A549 (cell line): Measurements from ENCODE around the gene INPP5J. TPM values are rescaled to one million over a fixed set of nuclear protein-coding genes. Genes with fewer than 3 reads are reported as not detected.

Experiments
- ATAC-seq, 2 experiments: fragments of 200-7000 bp in 1 of 2; fragments of >200 bp in 1 of 2; cut with Nextera tagmentation in 1 of 2; cut with Tn5 transposase in 1 of 2; 3 replicates each; pipeline versions ENCODE4 v1.8.0 to v1.9.1; 2018 to 2020; ENCODE audit warnings: mild to moderate bottlenecking in 1 of 2, moderate library complexity in 1 of 2
- CTCF ChIA-PET: fragments of 300-600 bp; sonication (Branson Sonifier 250); formaldehyde crosslinking; extraction: SDS; loops from one replicate; lab custom pipeline; 2021; ENCODE audit warnings: antibody characterized with exemption, inconsistent platforms; lab: Yijun Ruan, JAX
- POLR2A ChIA-PET: fragments of 350-600 bp; formaldehyde crosslinking; extraction: SDS; loops from one replicate; lab custom pipeline; 2021; ENCODE audit warnings: antibody characterized with exemption, inconsistent platforms; lab: Yijun Ruan, JAX
- DNase-seq, 2 experiments: peaks; one replicate each; pipeline versions ENCODE4 v3.0.0 to v3.0.0-alpha.2; 2011 to 2016; ENCODE audit warnings: low read depth in 1 of 2, low spot score in 1 of 2
- FAIRE-seq: peaks from 2 replicates; lab custom pipeline; 2011; peaks lifted over from hg19 to GRCh38; lab: Jason Lieb, UNC
- H3K27ac ChIP-seq, 2 experiments: fragments of >200 bp; sonication (Bioruptor Twin); formaldehyde crosslinking; 3 replicates each; pipeline ENCODE4 v1.5.1; 2016 to 2017
- H3K4me1 ChIP-seq: fragments of >200 bp; sonication (Bioruptor Twin); formaldehyde crosslinking; 3 replicates; pipeline ENCODE4 v1.6.1; 2016
- H3K4me2 ChIP-seq: fragments of >200 bp; sonication (Bioruptor Twin); formaldehyde crosslinking; 3 replicates; pipeline ENCODE4 v1.6.1; 2016
- H3K4me3 ChIP-seq: fragments of >200 bp; sonication (Bioruptor Twin); formaldehyde crosslinking; 3 replicates; pipeline ENCODE4 v1.5.1; 2016
- H3K9me3 ChIP-seq: fragments of >200 bp; sonication (Bioruptor Twin); formaldehyde crosslinking; 3 replicates; pipeline ENCODE4 v1.6.1; 2016
- BHLHE40 ChIP-seq: IDR thresholded peaks from 2 replicates; pipeline ENCODE4 v1.6.1; 2012; ENCODE audit warnings: low read depth, low read length, inconsistent platforms
- CBX8 ChIP-seq: fragments of 200-600 bp; sonication (generic); IDR thresholded peaks from 2 replicates; pipeline ENCODE4 v1.6.1; 2016
- CEBPB ChIP-seq, 2 experiments: fragments of >200 bp in 1 of 2; sonication (Bioruptor Twin) in 1 of 2; formaldehyde crosslinking in 1 of 2; IDR thresholded peaks; 2 replicates each; pipeline ENCODE4 v1.6.1; 2012 to 2016
- CHD4 ChIP-seq: fragments of 200-600 bp; sonication (generic); IDR thresholded peaks from 2 replicates; pipeline ENCODE4 v1.6.1; 2016; ENCODE audit warnings: antibody characterized with exemption, mild to moderate bottlenecking, borderline replicate concordance
- EHF ChIP-seq: fragments of 250-450 bp; sonication (Bioruptor Pico); IDR thresholded peaks from 2 replicates; pipeline ENCODE4 v1.5.0; 2020; ENCODE audit warnings: mild to moderate bottlenecking
- ELK1 ChIP-seq: fragments of 150-350 bp; IDR thresholded peaks from 2 replicates; pipeline ENCODE4 v1.6.1; 2014; ENCODE audit warnings: low read depth, mild to moderate bottlenecking, low read length
- EP300 ChIP-seq, 2 experiments: fragments of >200 bp; sonication (Bioruptor Twin); formaldehyde crosslinking; IDR thresholded peaks; 2 replicates in 1 of 2; 3 replicates in 1 of 2; pipeline ENCODE4 v1.6.1; 2016 to 2017
- FOXS1 ChIP-seq: fragments of 250-450 bp; sonication (Bioruptor Pico); IDR thresholded peaks from 2 replicates; pipeline ENCODE4 v1.5.0; 2020; ENCODE audit warnings: mild to moderate bottlenecking, moderate library complexity
- GATA3 ChIP-seq: IDR thresholded peaks from 2 replicates; pipeline ENCODE4 v1.6.1; 2012; ENCODE audit warnings: borderline replicate concordance
- HDAC2 ChIP-seq: fragments of 200-600 bp; sonication (generic); IDR thresholded peaks from 2 replicates; pipeline ENCODE4 v1.6.1; 2016
- HES2 ChIP-seq: fragments of >200 bp; sonication (Bioruptor Twin); formaldehyde crosslinking; IDR thresholded peaks from 2 replicates; pipeline ENCODE4 v1.6.1; 2016
- HOXA7 ChIP-seq: fragments of 250-450 bp; sonication (Bioruptor Pico); IDR thresholded peaks from 2 replicates; pipeline ENCODE4 v1.5.0; 2020; ENCODE audit warnings: mild to moderate bottlenecking, moderate library complexity
- KDM1A ChIP-seq: fragments of 200-600 bp; sonication (generic); IDR thresholded peaks from 2 replicates; pipeline ENCODE4 v1.6.1; 2016; ENCODE audit warnings: low read depth, mild to moderate bottlenecking
- KDM5A ChIP-seq: fragments of 200-600 bp; sonication (generic); IDR thresholded peaks from 2 replicates; pipeline ENCODE4 v1.6.1; 2016; ENCODE audit warnings: antibody characterized with exemption, mild to moderate bottlenecking
- MAZ ChIP-seq: fragments of 150-350 bp; IDR thresholded peaks from 2 replicates; pipeline ENCODE4 v1.6.1; 2014; ENCODE audit warnings: antibody characterized with exemption, low read depth, low read length, borderline replicate concordance
- NFE2L2 ChIP-seq: fragments of 150-350 bp; conservative IDR thresholded peaks from 2 replicates; pipeline ENCODE4 v1.6.1; 2014; ENCODE audit warnings: low read length
- RARB ChIP-seq: fragments of 250-450 bp; sonication (Bioruptor Pico); IDR thresholded peaks from 2 replicates; pipeline ENCODE4 v1.8.0; 2021; ENCODE audit warnings: mild to moderate bottlenecking, moderate library complexity
- REST ChIP-seq: fragments of 200-600 bp; sonication (generic); IDR thresholded peaks from 2 replicates; pipeline ENCODE4 v1.6.1; 2016; ENCODE audit warnings: antibody characterized with exemption, mild to moderate bottlenecking, moderate library complexity
- TFCP2L1 ChIP-seq: fragments of 250-450 bp; sonication (Bioruptor Pico); IDR thresholded peaks from 2 replicates; pipeline ENCODE4 v1.5.0; 2021; ENCODE audit warnings: mild to moderate bottlenecking
- ZSCAN20 ChIP-seq: fragments of 250-450 bp; sonication (Bioruptor Pico); IDR thresholded peaks from 2 replicates; pipeline ENCODE4 v1.8.0; 2022; ENCODE audit warnings: mild to moderate bottlenecking, moderate library complexity
- WGBS: methylation state at CpG from one replicate; pipeline ENCODE4 v1.1.6; 2017; ENCODE audit errors: missing lambda C conversion rate; 5-methylcytosine and 5-hydroxymethylcytosine counted together
- polyA plus RNA-seq, 4 experiments: library from polyadenylated mRNA; depleted of rRNA in 3 of 4; stranded (reverse); fragments of >200 nt; fragmentation: RNase III in 1 of 4; extraction: RNeasy Plus Mini Kit Qiagen cat#74134 plus additional on column Dnase treatment in 1 of 4; gene quantifications; 2 replicates in 3 of 4; 3 replicates in 1 of 4; pipeline ENCODE4 v1.2.3, GENCODE V29; 2011 to 2017

Gene INPP5J
- polyA plus RNA-seq, 2 of the 4 experiments (the other 2 are of a cell fraction) = 0.70 to 1.5 TPM

- no peak for TF ChIP-seq REST
Measured at GRCh38 chr22:31087744-31088215, 35.0 kb upstream of the INPP5J start (continued).

- no peak for TF ChIP-seq MAZ
- no peak for TF ChIP-seq CHD4
- no peak for TF ChIP-seq EHF (CRISPR knock-in tag)
- TF ChIP-seq TFCP2L1 (CRISPR knock-in tag) = no peak
- no peak for TF ChIP-seq RARB (CRISPR knock-in tag)
- TF ChIP-seq KDM5A = no peak
- TF ChIP-seq HDAC2 = no peak
- no peak for TF ChIP-seq CBX8
- no peak for TF ChIP-seq ZSCAN20 (CRISPR knock-in tag)
- no peak for TF ChIP-seq ELK1
- TF ChIP-seq CEBPB (IDR thresholded peaks at IDR 0.05) = no peak
- TF ChIP-seq HES2 = no peak
- TF ChIP-seq BHLHE40 = no peak
- no peak for TF ChIP-seq NFE2L2
- no peak for TF ChIP-seq EP300 (IDR thresholded peaks at IDR 0.05)
- TF ChIP-seq GATA3 = no peak
- TF ChIP-seq HOXA7 = no peak
- TF ChIP-seq FOXS1 (CRISPR knock-in tag) = no peak
- TF ChIP-seq KDM1A = no peak
- TF ChIP-seq REST = no peak
- TF ChIP-seq, all 56 proteins: peak for 0
- Histone ChIP-seq H3K27ac (no peak overlapping the region), H3K9me3 (no peaks in the 10 kb centered on the region), H3K4me1 (peaks cover 13% of the 10 kb centered on the region), H3K4me3 (no peak overlapping the region), H3K4me2 (no peak overlapping the region)
- CTCF ChIA-PET = interaction anchor here (0.6 to 6.6 kb wide), 18 partner anchors 11 to 325 kb away, joined by 3 to 50 read pairs (median 4); partner anchors contain the start of genes LIMK2, PLA2G3 and SELENOM
- DNase-seq = no peak
- FAIRE-seq = no peak
- no peak for ATAC-seq
- POLR2A ChIA-PET = no interaction called here
- WGBS = 91% methylated on average over 21 of the region's 26 CpGs
Measured at GRCh38 chr22:31088233-31088986, 34.4 kb upstream of the INPP5J start.
